NOMO-1 treated with DMSO at 0.1 percent for 48 hours (cell line): ENCODE data around the gene ALPL.
A peak's percentile ranks its signal among the peaks of the same experiment; 100 is the strongest.

Experiments used
- DNase-seq: peaks from one replicate; lab custom pipeline; 2025; ENCODE audit not compliant: unreplicated experiment; lab: John Stamatoyannopoulos, UW

Gene ALPL

GRCh38 chr1:21574466-21575151 lies 65.4 kb downstream of the ALPL start:
- DNase-seq, result no peak

GRCh38 chr1:21575351-21575942 lies 66.2 kb downstream of the ALPL start:
- no peak for DNase-seq

GRCh38 chr1:21576031-21576797 lies 67.0 kb downstream of the ALPL start:
- no peak for DNase-seq

GRCh38 chr1:21576798-21577187 lies 67.6 kb downstream of the ALPL start:
- no peak for DNase-seq

- no peak for DNase-seq
Observed at GRCh38 chr1:21577324-21577723, 68.1 kb downstream of the ALPL start.

- no peak for DNase-seq
Observed at GRCh38 chr1:21577933-21578332, 68.7 kb downstream of the ALPL start.

- DNase-seq, result no peak
Observed at GRCh38 chr1:21579791-21580190, 70.6 kb downstream of the ALPL start.

GRCh38 chr1:21584096-21584495 lies 74.9 kb downstream of the ALPL start:
- no peak for DNase-seq

- DNase-seq, result no peak
Observed at GRCh38 chr1:21585037-21585436, 75.8 kb downstream of the ALPL start.

- no peak for DNase-seq
Observed at GRCh38 chr1:21586222-21586621, 77.0 kb downstream of the ALPL start.

GRCh38 chr1:21586846-21587601 lies 77.8 kb downstream of the ALPL start:
- no peak for DNase-seq

GRCh38 chr1:21587602-21587953 lies 78.4 kb downstream of the ALPL start:
- DNase-seq, result no peak

- DNase-seq, result no peak
Observed at GRCh38 chr1:21589618-21590017, 80.4 kb downstream of the ALPL start.

- peak; percentile 74 for DNase-seq
Observed at GRCh38 chr1:21590126-21590880, 81.1 kb downstream of the ALPL start.

GRCh38 chr1:21590934-21591333 lies 81.7 kb downstream of the ALPL start:
- DNase-seq, result peak; percentile 54

GRCh38 chr1:21592086-21592865 lies 83.1 kb downstream of the ALPL start:
- DNase-seq, result no peak

- DNase-seq, result no peak
Observed at GRCh38 chr1:21593231-21593630, 84.0 kb downstream of the ALPL start.

- DNase-seq, result no peak
Observed at GRCh38 chr1:21594501-21594900, 85.3 kb downstream of the ALPL start.

- DNase-seq, result peak; percentile 59
Observed at GRCh38 chr1:21594935-21595897, 86.0 kb downstream of the ALPL start.
